HG02938 (cell line): ENCODE results near the gene DRG2.

Source experiments
- ATAC-seq: cut with Tn5 transposase; IDR thresholded peaks from one replicate; pipeline ENCODE4 v1.9.1; 2021; ENCODE audit warnings: mild to moderate bottlenecking, moderate library complexity; ENCODE audit not compliant: unreplicated experiment

The DRG2 gene

DNA sequence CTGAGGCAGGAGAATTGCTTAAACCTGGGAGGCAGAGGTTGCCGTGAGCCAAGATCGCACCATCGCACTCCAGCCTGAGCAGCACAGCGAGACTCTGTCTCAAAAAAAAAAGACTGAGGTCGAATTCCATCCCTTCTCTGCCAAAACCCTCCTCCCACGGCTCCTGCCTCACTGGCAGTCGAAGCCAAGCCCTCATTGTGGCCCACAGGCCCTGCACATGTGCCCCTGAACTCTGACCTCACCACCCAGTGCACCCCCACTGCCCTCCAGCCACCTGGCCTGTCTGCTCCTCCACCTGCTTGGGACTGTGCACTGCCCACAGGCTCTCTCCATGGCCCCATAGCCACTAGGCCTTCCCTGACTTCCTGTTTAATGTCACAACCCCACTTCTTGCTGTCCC is 27.8 kb downstream of the DRG2 start:
- ATAC-seq, result no peak

DNA sequence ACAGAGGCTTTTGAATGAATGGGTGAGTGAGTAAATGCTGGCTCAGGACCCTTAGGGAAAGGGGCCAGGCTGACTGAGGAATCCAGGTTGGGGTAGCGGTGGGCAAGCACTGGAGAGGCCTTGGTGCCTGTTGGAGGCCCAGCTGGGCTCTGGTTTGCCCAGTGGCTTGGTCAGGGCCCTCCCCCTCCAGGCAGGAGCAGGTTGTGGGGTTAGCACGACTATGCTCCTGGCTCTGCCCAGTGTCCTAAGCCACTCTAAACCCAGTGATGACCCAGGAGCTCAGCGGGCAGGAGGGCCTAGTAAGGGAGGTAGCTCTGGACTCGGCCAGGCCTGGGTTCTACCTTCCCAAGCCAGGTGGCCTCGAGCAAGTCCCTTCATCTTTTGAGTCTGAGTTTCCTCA is 28.3 kb downstream of the DRG2 start:
- no peak for ATAC-seq

DNA sequence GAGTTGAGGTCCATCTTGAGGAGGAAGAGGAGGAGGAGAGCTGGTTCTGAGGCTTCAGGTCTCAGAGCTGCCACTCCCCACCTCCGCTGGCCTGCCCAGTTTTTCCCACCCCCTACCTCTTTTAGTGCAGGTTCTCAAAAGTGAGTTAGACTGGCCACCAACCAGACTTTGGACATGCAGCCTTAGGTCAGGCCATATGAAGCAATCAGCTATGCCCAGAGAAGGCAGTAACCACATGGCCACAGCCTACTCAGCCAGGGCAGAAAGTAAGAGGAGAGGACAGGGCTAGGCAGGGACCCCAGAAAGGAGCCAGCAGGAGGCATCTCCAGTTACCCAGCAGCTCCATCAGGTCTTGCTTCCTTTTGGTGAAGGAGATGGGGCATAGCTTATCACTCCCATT is 29.8 kb downstream of the DRG2 start:
- no peak for ATAC-seq

DNA sequence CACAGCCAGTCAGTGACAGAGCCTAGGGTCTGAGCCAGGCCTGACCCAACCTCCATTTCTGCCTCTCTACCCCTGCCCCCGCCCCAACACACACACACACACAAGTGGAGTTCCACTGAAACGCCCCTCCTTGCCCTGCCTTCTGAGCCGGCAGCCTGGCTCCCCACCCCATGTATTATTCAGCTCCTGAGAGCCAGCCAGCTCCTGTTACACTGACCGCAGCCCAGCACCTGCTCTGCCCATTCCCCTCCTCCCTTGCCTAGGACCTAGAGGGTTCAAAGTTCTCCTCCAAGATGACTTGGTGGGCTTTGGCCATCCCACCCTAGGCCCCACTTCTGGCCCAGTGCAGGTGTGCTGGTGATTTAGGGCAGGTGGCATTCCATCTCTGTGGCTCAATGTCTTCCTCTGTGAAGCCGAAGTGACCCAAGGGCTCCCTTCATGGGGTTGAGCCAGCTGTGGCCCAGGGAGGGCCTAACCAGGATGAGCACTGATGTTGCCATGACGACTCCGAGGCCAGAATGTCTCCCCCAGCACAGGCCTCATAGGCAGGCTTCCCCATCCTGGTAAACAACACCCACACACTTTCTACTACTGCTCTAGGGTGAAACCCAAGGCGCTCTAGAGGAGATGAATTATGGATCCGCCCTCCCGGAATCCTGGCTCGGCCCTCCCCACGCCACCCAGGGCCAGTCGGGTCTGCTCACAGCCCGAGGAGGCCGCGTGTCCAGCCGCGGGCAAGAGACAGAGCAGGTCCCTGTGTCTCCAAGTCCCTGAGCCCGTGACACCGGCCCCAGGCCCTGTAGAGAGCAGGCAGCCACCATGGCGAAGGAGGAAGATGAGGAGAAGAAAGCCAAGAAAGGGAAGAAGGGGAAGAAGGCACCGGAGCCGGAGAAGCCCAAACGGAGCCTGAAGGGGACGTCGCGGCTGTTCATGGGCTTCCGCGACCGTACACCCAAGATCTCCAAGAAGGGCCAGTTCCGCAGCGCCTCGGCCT is 30.5 kb downstream of the DRG2 start:
- no peak for ATAC-seq

DNA sequence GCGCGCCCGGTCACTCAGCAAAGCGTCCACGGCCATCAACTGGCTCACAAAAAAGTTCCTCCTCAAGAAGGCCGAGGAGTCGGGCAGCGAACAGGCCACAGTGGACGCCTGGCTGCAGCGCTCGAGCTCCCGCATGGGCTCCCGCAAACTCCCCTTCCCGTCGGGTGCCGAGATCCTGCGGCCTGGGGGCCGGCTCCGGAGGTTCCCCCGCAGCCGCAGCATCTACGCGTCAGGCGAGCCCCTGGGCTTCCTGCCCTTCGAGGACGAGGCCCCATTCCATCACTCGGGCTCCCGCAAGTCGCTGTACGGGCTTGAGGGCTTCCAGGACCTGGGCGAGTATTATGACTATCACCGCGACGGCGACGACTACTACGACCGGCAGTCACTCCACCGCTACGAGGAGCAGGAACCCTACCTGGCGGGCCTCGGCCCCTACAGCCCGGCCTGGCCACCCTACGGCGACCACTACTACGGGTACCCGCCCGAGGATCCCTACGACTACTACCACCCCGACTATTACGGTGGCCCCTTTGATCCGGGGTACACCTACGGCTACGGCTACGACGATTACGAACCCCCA is 31.5 kb downstream of the DRG2 start:
- ATAC-seq, result no peak

DNA sequence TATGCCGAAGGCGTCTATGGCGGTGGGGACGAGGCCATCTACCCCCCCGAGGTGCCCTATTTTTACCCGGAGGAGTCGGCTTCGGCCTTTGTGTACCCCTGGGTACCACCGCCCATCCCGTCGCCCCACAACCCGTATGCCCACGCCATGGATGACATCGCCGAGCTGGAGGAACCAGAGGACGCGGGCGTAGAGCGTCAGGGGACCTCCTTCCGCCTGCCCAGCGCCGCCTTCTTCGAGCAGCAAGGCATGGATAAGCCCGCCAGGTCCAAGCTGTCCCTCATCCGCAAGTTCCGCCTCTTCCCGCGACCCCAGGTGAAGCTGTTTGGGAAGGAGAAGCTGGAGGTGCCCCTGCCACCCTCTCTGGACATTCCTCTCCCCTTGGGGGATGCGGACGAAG is 32.2 kb downstream of the DRG2 start:
- ATAC-seq, result no peak

DNA sequence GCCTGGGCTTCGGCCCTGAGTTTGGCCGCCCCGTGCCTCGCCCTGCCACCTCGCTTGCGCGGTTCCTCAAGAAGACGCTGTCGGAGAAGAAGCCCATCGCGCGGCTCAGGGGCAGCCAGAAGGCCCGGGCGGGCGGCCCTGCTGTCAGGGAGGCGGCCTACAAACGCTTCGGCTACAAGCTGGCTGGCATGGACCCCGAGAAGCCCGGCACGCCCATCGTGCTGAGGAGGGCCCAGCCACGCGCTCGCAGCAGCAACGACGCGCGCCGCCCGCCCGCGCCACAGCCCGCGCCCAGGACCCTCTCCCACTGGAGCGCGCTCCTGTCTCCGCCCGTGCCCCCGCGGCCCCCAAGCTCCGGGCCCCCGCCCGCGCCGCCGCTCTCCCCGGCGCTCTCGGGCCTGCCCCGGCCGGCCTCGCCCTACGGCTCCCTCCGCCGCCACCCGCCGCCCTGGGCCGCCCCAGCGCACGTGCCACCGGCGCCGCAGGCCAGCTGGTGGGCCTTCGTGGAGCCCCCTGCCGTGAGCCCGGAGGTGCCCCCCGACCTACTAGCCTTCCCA is 32.8 kb downstream of the DRG2 start:
- ATAC-seq, result no peak

DNA sequence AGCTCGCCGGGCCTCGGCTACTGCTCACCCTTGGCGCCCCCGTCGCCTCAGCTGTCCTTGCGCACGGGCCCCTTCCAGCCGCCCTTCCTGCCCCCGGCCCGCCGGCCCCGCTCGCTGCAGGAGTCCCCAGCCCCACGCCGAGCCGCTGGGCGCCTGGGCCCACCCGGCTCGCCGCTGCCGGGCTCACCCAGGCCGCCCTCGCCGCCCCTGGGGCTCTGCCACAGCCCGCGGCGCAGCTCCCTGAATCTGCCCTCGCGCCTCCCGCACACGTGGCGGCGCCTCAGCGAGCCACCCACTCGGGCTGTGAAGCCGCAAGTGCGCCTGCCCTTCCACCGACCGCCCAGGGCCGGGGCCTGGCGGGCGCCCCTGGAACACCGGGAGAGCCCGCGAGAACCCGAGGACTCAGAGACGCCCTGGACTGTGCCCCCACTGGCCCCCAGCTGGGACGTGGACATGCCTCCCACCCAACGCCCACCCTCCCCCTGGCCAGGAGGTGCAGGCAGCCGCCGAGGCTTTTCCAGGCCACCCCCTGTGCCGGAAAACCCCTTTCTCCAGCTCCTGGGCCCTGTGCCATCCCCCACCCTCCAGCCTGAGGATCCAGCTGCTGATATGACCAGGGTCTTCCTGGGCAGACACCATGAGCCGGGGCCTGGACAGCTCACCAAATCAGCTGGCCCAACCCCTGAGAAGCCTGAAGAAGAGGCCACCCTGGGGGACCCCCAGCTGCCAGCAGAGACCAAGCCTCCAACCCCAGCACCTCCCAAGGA is 33.6 kb downstream of the DRG2 start:
- ATAC-seq, result no peak

DNA sequence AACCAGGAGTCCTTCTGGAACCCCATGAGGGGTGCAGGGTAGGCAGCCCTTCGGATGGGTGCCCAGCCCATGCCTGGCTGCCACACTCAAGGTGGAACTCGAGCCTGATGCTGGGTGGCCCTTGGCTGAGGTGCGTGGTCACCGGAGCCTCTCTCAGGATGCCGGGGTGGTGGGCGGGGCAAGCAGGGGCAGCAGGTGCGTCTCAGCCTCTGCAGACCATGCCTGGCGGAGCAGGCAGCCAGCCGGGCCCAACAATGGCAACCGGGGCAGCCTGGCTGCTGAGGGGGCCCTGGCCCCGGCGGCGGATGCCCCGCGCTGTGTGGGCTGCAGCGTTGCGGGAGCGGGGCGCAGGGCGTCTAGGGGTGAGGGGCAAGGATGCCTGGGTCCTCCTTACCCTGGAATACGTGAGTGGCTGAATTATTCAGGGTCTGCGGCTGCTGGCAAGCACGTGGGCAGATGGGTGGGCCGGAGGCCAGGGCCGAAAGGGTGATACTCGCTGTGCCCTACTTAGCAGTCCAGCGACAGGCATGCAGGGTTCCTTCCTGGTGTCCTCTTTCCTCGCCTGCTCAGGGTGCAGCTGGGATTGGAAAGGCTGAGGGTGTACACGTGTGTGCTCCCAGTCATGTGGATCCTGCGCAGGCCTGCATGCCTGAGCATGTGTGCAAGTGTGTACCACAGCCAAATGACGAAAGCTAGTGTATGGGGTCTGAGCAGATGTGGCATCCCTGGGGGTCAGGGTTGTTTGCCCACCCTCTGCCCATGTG is 35.4 kb downstream of the DRG2 start:
- ATAC-seq, result no peak

DNA sequence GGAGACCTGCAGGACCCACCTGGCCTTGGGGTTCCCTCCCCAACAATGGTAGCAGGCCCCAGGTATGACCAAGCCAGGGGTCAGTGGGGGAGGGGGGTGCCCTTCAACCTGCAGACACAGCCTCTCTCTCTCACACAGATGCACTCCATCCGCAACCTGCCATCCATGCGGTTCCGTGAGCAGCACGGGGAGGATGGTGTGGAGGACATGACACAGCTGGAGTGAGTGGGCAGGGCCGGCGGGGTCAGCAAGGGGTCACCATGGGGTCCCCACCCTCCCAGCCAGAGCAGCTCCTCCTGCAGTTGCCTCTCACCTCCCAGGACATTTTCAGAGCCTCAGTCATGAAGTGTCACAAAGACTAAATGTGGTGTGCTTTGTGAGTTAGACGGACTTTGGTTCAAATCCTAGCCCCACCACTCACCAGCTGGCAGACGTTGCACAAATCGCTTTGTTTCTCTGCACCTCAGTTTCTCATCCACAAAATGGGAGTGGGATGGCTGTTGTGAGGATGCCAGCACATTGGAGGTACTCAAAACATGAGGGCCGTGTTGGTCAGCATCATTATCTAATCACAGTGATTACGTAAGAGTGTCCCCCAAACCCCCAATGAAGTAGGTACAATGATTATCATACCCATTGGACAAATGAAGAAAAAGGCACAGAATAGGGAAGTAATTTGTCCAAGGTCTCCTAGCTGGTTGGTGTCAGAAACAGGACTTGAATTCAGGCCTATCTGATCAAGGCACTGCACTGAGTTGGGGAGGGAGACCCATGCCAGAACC is 36.8 kb downstream of the DRG2 start:
- ATAC-seq, result no peak

DNA sequence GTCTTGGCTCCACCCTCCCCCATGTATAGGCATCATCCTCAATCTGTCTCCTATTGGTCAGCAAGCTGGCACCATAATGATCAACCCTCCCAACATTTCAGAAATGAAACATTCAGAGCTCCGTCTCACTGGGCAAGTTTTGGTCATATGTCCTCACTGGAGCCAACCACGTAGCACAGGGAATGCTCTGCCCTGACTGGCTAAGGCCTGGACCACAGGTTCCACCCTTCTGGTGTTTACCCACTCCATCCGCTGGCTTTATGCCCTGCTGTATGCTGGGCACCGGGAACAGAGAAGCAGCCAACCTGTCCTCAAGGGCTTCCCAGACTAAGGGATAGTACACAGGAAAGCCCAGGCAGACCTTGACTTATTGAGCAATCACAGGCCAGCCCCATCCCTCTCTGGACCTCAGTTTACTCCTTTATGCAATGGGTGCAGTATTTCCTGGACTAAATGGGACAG is 41.3 kb downstream of the DRG2 start:
- ATAC-seq, result no peak

DNA sequence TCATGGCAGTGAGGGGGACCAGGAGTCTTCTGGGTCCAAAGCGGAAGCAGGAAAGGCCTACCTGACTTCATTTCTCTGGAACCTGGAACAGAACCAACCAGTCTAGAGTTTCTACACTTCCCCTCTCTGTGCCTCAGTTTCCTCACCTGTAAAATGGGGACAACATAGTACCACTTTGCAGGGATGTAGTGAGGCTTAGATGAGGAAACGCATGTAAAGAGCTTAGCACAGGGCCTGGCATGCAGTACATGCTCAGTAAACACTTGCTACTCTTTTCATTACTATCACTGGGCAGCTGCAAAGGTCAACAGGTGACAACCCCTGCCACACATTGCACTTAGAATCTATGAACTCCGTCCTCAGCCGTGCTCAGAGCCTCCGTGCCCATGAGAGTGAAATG is 45.0 kb downstream of the DRG2 start:
- ATAC-seq, result no peak

DNA sequence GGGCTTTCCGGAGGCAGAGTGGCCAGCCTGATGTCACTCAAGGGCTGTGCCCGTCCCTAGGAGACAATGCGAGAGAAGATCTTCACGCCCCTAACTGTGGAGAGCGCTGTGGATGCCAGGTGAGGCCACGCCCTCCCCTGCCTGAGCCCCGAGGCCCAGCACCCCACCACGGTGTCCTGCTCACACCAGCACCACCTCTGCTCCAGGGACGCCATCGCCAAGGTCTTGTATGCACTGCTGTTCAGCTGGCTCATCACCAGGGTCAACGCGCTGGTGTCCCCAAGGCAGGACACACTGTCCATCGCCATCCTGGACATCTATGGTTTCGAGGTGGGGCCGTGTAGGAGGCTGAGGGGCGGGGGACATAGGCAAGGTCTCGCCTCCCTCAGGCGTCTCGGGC is 48.6 kb downstream of the DRG2 start:
- no peak for ATAC-seq

DNA sequence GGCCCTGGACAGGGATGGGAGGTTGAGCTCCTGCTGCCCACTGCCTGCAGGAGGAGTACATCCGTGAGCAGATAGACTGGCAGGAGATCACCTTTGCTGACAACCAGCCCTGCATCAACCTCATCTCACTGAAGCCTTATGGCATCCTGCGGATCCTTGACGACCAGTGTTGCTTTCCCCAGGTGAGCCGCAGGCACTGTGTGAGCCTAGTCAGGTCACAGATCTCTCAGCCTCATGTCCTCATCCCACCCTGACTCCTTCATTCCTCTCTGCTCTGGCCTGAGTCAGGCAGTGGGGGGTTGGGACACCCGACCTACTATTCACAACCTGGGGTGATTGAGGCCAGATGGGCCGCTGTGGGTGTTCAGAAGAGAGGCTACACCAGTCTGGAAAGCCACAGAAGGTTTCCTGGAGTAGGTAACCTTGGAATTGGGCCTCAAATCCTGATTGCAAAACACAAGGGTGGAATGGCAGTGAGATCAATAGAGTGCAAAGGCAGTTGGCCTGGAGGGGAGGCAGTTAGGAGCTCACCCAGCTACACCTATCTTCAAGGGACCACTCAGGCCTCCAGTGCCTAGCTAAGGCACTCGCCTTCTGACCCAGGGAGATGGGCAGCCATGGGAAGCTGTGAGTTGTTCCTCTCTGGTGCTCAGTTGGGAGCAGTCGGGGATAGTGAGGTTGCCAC is 50.5 kb downstream of the DRG2 start:
- no peak for ATAC-seq

DNA sequence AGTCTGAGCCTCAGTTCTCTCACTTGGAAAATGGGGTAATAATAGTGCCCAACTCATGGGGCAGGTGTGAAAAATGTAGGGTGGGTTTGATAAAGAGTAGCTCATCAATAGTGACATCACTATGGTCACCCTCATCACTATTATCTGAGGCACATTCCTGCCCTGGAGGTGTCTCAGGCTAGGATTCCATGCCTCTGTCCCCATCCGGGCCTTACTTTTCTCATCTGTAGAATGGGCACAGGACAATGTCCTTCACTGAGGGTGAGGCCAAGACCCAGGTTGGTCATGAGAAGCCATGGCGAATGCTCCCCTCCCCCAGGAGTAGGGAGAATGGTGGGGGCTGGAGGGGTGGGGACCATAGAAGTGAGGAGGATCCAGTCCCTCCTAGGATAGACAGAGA is 51.3 kb downstream of the DRG2 start:
- ATAC-seq, result no peak

DNA sequence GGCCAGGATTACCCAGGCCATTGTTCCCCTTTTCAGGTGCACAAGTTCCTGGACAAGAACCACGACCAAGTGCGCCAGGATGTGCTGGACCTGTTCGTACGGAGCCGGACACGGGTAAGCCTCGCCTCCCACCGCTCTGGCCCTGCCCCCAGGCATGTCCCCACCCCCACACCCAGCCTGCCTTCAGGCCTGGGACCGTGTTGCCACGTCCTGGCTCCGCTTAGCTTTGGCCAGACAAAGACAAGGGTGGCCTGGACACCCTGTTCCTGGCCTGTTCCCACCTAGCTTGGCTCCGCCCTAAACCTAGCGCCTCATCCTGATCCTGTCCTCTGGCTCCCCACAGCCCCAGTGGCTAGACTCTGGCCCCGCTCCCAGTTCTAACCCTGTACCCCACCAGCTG is 51.8 kb downstream of the DRG2 start:
- ATAC-seq, result no peak

DNA sequence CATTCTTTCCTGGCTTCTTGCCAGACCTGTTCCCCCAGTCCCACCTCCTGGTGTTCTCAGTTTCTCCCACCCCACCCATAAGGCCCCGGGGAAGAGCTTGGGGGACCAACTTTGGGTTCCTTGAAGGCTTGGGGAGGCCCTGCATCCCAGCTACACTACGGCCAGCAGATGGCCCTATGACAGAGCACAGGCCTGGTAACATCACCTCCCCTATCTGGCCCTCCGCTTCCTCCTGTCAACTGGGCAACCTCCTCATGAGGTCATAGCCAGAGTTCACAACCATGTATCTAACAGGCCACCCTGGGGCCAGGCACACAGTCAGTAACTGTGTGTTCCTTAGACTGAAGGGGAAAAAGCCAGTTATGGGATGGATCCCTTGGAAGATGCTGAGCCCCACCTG is 52.2 kb downstream of the DRG2 start:
- no peak for ATAC-seq

DNA sequence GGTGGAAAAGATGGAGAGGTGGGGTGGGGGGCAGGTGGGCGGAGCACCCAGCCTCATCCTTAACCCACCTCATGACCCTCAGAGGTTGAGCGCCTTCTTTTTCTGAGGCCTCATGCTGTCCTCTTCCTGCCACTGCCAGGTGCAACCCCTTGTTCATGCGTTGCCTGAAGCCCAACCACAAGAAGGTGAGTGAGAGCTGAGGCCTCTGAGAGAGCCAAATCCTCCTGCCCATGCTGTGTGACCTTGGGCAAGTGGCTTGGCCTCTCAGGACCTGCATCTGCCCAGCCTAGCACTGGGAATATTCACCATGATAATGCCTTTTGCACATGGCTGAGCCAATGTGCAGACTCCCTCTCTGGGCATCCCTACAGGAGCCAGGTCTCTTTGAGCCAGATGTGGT is 52.9 kb downstream of the DRG2 start:
- no peak for ATAC-seq

DNA sequence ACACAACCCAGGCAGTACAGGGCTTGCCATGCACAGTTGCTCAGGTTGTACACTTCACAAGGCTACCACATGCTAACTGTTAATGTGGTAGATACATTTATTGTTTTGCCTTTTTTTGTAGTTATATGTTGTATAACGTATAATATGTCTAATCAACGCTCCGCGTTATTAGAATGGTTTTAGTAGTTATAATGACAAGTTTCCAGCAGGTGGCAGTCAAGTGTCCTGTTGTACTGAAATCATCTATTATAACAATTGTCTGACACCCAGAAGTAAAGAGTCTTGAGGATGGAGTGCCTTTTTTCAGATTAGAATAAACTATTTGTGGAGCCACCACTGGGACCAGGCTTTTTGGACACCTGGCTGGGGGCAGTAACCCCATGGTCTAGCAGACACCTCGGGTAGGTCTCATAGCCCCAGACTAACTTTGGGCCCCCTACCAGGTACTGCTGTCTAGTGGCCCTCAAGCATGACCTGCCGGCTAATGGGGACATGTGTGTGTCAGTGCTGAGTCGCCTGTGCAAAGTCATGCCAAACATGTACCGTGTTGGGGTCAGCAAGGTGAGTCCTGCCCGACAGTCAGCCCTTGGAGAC is 53.6 kb downstream of the DRG2 start:
- no peak for ATAC-seq
